GM21786 (cell line): Measurements from ENCODE around the gene PKP1.

Experiments used
- ATAC-seq: cut with Tn5 transposase; IDR thresholded peaks from one replicate; pipeline ENCODE4 v1.9.1; 2021; ENCODE audit not compliant: unreplicated experiment

Gene PKP1

DNA sequence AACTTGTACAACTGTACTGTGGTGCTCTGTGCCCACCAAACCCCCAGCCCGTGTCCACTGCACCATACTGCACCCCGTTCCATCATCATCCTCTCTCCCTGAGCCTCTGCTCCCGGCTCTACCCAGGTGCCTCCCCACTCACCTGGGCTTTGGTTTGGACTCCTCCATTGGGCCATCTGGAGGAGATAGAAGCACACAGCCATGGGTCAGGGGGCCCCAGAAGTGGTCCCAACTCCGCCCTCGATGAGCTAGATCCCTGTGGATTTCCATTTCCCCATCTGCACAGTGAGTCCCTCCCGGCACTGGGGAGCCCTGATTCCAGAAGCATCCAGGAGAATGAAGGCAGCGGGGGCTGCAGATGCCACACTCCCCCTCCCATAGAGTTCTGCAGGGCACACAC, 83.4 kb downstream of the PKP1 start:
- ATAC-seq = no peak

- no peak for ATAC-seq
Measured at GRCh38 chr1:201369209-201369608, 85.9 kb downstream of the PKP1 start.

DNA sequence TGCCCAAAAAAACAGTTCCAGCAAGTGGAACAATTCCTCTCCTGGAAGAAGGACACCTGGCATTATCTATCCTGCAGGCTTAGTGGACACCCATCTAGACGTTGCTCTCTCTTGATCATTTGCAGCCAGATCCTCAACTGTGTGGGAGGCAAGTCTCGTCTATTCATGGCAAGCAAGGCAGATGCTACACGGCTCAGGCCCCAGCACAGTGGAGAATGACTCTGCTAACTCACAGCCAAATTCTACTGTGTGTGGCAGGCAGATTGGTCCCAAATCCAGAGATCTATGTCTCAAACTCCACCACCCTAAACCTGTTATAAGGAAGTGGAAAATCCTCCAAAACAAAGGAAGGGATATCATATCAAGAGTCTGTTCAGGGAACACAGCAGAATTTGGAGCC, 87.2 kb downstream of the PKP1 start:
- ATAC-seq = no peak

DNA sequence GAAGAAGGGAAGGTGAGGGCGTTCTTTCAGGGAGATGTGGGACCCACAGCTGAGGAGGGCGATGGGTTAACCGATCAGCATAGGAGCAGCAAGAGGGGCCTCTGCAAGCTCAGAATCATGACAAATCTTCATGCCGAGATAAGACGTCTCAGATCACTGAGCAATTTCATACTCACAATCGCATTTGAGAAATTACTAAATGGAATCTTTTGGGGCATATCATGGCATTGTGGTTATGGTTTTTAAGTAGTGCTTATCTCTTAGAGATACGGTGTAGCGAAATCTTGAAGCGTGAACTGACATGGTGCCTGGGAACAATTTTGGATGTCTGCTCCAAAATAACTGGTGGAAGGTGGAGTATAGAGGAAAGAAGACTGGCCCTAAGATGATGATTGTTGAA, 88.0 kb downstream of the PKP1 start:
- ATAC-seq = no peak

DNA sequence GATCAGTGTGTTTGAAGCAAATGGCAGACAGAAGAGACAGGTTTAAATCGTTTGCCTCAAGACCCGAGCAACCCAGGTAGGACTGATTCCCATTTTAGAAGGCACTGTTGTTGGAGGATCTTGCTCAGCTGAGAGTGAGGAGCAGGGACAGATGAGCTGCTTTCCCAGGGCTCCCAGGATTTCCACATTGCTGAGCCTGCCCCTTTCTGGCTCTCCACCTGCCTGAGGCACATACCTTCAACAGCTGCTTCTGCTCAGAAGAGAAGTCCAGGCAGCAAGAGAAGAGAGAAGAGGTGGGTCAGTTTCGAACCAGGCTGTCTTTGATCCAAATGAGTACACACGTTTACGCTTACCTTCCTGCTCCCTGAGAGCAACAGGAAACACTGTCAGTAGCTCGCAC, 88.5 kb downstream of the PKP1 start:
- ATAC-seq = no peak

DNA sequence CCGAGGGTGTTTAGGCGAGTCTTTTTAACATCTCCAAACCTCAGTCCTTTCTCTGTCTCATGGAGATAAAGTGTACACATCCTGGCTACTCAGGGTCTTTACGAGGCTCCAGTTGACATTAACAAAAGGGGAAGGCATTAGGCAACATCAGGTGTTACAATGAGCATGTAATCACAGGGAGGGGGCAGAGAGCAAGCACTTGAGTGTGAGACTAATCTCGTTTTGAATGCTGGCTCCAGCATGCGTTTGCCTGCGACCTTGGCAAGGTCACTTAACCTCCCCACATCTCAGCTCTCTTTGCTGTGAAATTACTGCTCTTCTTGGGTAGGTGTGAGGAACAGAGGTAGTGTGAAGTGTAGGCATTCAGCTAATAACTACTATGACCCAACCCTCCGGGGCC, 91.1 kb downstream of the PKP1 start:
- no peak for ATAC-seq

GRCh38 chr1:201375169-201375568, 91.9 kb downstream of the PKP1 start:
- ATAC-seq = no peak

GRCh38 chr1:201376107-201376463, 92.8 kb downstream of the PKP1 start:
- ATAC-seq = no peak

GRCh38 chr1:201376464-201377374, 93.4 kb downstream of the PKP1 start:
- no peak for ATAC-seq

- ATAC-seq = no peak
Measured at GRCh38 chr1:201377611-201378092, 94.3 kb downstream of the PKP1 start, which contains the start of gene TNNT2. TNNT2 (minus strand) TSS chr1:201377680; CDS start chr1:201373254, 4,426 bp downstream.

GRCh38 chr1:201378804-201379203, 95.5 kb downstream of the PKP1 start:
- ATAC-seq = no peak

DNA sequence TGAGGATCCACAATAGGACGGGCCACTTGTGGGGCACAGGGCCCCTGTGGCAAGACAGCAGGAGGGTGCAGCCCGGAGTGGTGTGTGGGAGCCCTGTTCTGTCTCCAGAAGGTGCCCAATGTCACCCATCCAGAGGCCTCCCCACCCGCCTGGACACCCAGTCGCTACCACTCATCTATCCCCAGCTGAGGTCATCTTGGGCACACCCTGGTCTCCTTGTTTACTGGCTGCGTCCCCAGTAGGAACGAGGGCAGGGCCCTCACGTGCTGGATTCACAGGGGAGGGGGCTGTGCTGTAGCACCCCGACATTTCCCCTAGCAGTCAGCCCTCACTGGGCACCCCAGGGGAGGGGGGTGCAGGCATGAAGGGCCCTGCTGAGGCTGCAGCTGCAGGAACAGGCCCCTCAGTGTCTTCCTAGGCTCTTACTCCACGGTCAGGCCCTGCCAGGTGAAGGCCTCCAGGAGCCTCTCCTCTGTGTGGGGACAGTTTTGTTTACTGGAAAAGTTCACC, 96.5 kb downstream of the PKP1 start:
- no peak for ATAC-seq

GRCh38 chr1:201381130-201381529, 97.8 kb downstream of the PKP1 start:
- ATAC-seq = no peak
